NCI-H2196 (cell line): ENCODE measurements around the gene DMXL2.
"Not testable (repeated sequence)": the region's sequence is repeated elsewhere in the genome, so short reads cannot be mapped to it uniquely, and the experiment has no call there.

ENCODE experiments used
- DNase-seq: peaks from one replicate; lab custom pipeline; 2025; ENCODE audit not compliant: unreplicated experiment; lab: John Stamatoyannopoulos, UW

DMXL2 gene

DNA sequence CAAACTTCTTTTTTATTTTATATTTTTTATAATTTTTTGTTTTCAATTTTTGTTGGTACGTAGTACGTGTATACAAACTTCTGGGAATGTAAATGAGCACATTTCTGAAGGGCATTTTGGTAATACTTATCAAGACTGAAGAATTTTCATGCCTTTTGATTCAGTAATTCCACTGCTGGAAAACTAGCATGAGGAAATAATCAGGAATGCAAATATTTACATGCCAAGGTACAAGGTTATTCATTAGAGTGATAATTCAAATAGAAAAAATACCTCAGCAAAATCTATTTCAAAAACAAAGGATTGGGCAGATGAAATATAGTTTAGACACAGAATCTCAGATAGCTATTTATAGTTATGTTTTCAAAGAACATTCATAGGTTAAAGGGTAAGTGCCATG lies 128.7 kb downstream of the DMXL2 start:
- DNase-seq, result no peak

- no peak for DNase-seq
Observed at GRCh38 chr15:51492528-51492927, 130.0 kb downstream of the DMXL2 start.

DNA sequence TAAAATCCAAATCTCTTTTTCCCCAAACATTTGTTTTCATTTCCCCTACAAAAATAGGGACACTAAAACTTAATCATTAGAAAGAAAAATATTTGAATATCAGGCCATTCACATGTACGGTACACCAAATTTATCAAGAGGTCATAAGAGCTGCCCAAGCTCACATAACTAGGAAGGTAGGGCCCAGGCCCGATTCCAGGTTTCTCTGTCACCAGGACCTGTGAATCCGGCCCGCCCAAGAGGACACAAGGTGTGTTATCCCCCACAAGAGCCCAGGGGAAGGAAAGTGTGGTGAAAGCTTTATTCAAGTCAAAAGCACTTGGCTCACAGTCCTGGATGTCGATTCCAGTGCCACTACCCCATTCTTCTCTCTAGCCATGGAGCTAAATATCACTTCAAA lies 130.6 kb downstream of the DMXL2 start:
- DNase-seq, result no peak

GRCh38 chr15:51484781-51485180 lies 137.8 kb downstream of the DMXL2 start:
- no peak for DNase-seq

DNA sequence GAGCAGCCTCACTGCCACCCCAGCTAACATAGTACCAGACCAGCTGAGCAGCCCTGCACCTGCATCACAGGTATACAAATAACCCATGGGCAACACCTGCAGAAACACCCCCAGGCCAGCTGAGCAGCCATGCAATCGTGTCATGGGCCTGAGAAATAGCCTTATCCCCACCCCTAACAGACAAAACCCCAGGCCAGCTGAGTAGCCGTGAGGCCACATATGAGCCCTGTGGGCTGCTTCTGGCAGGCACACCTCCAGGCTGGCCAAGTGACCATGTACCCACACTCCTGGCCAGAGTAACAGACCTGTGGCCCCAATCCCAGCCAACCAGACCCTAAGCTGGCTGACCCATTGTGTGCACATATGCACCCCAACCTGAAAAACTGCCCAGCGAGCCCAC lies 138.6 kb downstream of the DMXL2 start:
- DNase-seq, result no peak

- DNase-seq, result no peak
Observed at GRCh38 chr15:51483520-51483919, 139.1 kb downstream of the DMXL2 start.

DNA sequence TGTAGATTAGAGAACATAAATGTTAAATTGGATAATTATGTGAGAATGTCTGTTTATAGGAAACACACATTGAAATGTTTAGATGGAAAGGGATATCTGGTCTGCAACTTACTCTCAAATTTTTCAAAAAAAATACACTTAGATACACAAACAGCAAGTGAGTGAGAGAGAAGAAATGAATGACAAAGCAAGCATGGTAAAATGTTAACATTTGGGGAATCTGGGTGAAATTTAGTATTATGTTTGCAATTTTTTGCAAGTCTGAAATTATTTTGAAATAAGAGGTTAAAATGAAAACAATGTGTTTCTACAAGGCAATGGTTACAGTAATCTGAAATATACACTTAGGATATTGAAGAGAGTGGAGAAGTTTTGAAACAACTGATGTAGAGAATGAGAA lies 146.8 kb downstream of the DMXL2 start:
- DNase-seq, result no peak

DNA sequence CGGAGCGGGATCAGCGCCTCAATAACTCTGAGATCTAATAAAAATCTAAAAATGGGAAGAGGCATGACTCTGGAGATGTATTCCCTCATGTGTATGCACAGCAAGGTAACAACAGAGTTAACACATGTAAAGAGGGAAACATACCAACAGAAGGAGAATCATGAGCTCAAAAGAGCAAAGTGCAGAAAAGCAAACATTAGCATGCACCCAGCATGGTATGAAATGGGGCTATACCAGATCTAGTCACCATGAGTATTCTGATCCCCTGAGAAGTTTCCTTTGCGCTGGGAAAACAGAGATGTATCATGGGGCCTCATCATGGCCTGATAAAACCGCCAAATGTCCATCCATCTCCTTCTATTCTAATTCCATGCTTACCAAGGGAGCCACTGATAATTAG lies 152.1 kb downstream of the DMXL2 start:
- no peak for DNase-seq

GRCh38 chr15:51460796-51461195 lies 161.8 kb downstream of the DMXL2 start:
- DNase-seq, result no peak

GRCh38 chr15:51450001-51450400 lies 172.6 kb downstream of the DMXL2 start:
- no peak for DNase-seq

- DNase-seq, result no peak
Observed at GRCh38 chr15:51448622-51449399, 173.8 kb downstream of the DMXL2 start.

DNA sequence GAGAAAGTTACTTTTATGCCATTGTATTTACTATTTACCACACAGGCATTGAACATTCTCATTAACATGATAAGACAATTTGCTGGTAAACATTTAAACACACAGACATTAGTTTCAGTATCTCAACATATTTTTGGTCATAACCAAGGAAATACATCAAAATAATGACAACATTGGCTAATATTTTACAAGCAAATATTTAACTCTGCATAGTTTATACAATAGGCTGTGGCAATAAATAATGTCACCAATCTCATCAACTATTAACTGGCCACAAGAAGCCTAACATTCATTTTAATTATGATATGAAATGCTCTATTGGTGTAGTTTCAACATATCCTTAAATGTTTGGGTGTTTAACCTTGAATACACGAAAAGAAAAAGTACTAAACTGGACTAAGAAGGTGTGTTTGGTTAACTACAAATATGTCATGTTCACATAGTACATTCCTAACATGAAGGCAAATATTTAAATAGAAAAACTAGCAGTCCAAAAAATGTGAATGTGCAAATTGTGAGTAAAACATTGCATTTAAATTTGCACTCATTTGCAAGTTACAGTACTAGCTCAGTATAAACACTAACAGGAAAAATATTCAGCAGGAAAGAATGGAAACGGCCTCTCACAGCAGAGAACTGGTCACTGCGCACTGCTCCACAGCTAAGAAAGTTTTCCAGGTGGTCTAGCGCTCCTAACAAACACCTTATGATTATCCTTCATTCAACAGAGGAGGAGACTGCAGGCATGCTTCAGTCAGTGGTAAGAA lies 174.5 kb downstream of the DMXL2 start:
- DNase-seq, result no peak

DNA sequence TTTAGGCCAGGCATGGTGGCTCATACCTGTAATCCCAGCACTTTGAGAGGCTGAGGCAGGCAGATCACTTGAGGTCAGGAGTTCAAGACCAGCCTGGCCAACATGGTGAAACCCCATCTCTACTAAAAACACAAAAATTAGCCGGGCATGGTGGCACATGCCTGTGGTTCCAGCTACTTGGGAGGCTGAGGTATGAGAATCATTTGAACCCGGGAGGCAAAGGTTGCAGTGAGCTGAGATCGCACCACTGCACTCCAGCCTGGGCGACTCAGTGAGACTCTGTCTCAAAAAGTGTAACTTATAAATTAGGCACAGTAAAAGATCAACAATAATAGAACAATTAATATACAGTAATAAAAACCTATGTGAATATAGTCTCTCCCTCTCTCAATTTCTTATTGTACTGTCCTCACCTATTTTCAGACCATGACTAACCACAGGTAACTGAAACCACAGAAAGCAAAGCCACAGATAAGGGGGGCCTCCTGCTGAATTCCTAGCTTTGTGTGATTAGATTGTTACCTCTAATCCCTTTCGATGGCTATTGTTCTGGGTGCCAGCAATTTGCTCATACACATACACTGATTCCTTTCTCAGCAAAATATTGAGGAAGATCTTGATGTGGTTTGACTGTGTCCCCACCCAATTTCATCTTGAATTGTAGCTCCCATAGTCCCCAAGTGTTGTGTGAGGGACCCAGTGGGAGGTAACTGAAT lies 176.4 kb downstream of the DMXL2 start:
- not testable (repeated sequence) for DNase-seq

DNA sequence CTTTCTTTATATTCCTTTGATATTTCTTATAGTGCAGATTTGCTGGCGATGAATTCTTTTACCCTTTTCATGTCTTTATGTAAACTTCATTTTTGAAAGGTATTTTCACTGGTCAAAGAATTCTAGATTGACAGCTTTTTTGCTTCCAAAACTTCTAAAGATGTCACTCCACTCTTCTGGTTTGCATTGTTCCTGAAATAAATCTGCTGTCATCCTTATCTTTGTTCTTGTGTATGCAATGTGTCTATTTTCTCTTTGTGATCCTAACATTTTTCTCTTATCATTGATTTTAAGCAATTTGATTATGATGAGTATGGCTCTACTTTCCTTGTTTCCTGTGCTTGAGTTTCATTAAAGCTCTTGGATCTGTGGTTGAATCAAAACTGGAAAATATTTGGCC lies 177.8 kb downstream of the DMXL2 start:
- DNase-seq, result no peak

- no peak for DNase-seq
Observed at GRCh38 chr15:51444112-51444511, 178.5 kb downstream of the DMXL2 start.

DNA sequence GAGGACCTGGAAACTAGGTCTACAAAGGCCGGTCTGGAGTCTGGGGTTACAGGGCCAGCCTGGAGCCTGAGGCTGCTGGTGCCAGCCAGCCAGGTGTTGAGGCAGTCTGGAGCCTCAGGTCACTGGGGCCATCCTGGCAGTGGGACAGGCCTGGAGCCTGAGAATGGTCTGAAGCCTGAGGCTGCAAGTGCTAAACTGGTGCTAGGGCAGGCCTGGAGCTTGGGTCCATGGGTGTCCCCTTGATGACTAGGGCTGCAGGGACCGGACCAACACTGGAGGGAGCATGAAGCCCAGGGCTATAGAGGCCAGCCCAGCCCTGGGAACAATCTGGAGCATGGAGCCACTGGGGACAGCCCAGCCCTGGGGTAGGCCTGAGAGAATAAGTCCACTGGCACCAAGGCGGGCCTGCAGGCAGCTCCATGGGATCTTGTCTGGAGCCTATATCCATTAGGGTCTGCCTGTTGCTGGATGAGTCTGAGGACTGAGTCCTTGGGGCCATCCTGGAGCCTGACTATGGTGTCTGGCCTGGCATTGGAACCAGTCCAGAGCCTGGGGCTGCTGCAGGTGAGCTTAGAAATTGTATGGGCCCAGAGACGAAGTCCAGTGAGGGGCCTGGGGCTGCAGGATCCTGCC lies 179.2 kb downstream of the DMXL2 start:
- DNase-seq, result no peak

- no peak for DNase-seq
Observed at GRCh38 chr15:51438526-51438925, 184.0 kb downstream of the DMXL2 start.

GRCh38 chr15:51425517-51426040 lies 197.0 kb downstream of the DMXL2 start:
- DNase-seq, result no peak

- DNase-seq, result no peak
Observed at GRCh38 chr15:51424780-51425179, 197.8 kb downstream of the DMXL2 start.

DNA sequence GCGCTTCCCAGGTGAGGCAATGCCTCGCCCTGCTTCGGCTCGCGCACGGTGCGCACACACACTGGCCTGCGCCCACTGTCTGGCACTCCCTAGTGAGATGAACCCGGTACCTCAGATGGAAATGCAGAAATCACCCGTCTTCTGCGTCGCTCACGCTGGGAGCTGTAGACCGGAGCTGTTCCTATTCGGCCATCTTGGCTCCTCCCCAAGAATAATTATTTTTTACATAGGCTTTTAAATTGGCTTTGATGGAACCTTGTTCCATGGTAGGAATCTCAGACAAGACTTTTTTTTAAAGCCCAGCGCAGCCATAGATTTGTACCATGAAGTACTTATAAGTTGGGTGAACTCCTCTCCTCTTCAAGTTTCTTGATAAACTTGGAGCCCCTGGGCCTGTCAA lies 199.5 kb downstream of the DMXL2 start:
- DNase-seq, result not testable (repeated sequence)

- no peak for DNase-seq
Observed at GRCh38 chr15:51416129-51416528, 206.4 kb downstream of the DMXL2 start.
